Measurements from ENCODE around the gene MAP3K5.
A peak's percentile ranks its signal among the peaks of the same experiment; 100 is the strongest.
"Not testable (repeated sequence)": the region's sequence is repeated elsewhere in the genome, so short reads cannot be mapped to it uniquely, and the experiment has no call there.

The MAP3K5 gene

DNA sequence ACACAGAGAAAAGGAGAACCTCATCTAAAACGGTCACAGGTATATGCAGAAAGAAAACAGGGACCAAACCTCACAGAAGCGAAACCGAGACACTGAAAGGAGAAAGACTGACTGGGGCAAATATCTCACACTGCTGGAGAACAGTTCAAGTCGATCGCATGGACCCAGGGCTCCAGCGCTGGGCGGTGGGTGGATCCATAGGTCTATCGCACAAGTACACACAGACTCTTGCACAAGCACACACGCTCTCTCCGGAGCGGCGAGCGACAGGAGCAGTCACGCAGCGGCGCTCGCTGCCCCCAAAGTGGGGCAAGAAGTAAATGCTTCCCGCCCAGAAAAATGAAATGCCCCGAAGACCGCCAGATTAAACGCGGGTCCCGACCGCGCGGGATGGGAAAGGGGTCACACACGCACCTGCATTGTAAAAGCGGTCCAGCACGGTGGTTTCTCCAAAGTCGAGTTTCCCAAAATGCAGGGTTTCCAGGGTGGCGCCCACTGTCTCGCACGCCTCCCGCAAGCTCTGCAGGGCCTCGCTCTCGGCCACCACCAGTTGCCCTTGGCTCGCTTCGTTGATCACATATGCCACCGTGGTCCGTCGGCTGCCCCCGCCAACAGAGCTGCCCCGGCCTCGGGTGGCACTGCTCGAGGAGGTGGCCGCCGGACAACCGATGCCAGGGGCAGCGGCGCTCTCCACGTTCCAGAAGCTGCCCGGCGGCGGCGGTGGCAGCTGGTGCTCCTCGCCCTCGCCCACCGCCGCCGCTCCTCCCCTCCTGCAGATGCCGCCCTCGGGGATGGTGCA, 782 bp downstream of the MAP3K5 start:
- DNase-seq (ENCODE audit: low read depth) = peak; percentile 58
- H3K4me3 ChIP-seq (ENCODE audit: low read length) = peak overlapping the region; percentile 86
- TF ChIP-seq, protein P1, sequence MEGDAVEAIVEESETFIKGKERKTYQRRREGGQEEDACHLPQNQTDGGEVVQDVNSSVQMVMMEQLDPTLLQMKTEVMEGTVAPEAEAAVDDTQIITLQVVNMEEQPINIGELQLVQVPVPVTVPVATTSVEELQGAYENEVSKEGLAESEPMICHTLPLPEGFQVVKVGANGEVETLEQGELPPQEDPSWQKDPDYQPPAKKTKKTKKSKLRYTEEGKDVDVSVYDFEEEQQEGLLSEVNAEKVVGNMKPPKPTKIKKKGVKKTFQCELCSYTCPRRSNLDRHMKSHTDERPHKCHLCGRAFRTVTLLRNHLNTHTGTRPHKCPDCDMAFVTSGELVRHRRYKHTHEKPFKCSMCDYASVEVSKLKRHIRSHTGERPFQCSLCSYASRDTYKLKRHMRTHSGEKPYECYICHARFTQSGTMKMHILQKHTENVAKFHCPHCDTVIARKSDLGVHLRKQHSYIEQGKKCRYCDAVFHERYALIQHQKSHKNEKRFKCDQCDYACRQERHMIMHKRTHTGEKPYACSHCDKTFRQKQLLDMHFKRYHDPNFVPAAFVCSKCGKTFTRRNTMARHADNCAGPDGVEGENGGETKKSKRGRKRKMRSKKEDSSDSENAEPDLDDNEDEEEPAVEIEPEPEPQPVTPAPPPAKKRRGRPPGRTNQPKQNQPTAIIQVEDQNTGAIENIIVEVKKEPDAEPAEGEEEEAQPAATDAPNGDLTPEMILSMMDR (IDR thresholded peaks at IDR 0.05; ENCODE audit: insufficient read depth, low read depth, low read length, missing control alignments) = no peak

- TF ChIP-seq, protein P1 (IDR thresholded peaks at IDR 0.05; ENCODE audit: insufficient read depth, low read depth, low read length, missing control alignments) = no peak
- no peak for DNase-seq (ENCODE audit: low read depth)
- H3K4me3 ChIP-seq (ENCODE audit: low read length) = peak overlapping the region; percentile 86
Observed at GRCh38 chr6:136790411-136791295, 1.6 kb downstream of the MAP3K5 start.

- H3K4me3 ChIP-seq (ENCODE audit: low read length); DNase-seq (ENCODE audit: low read depth): not testable (repeated sequence)
Observed at GRCh38 chr6:136789440-136789839, 2.8 kb downstream of the MAP3K5 start.

DNA sequence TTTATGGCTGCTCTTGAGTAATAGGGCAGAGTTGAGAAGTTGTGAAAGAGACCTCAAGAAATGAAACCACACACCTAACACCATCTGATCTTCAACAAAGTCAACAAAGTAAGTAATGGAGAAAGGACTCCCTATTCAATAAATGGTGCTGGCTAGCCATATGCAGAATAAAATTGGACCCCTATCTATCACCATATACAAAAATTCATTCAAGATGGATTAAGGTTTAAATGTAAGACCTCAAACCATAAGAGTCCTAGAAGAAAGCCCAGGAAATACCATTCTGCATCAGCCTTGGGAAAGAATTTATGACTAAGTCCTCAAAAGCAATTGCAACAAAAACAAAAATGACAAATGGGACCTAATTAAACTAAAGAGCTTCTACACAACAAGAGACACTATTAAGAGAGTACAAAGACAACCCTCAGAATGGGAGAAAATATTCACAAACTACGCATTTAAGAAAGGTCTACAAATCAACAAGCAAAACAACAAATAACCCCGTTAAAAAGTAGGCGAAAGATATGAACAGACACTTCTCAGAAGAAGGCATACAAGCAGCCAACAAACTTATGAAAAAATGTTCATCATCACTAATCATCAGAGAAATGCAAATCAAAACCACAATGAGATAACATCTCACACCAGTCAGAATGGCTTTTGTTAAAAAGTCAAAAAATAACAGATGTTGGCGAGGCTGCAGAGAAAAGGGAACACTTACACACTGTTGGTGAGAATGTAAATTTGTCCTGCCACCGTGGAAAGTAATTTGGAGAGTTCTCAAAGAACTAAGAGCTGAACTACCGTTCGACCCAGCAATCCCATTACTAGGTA, 4.0 kb downstream of the MAP3K5 start:
- peak; percentile 77 for DNase-seq (ENCODE audit: low read depth)

DNA sequence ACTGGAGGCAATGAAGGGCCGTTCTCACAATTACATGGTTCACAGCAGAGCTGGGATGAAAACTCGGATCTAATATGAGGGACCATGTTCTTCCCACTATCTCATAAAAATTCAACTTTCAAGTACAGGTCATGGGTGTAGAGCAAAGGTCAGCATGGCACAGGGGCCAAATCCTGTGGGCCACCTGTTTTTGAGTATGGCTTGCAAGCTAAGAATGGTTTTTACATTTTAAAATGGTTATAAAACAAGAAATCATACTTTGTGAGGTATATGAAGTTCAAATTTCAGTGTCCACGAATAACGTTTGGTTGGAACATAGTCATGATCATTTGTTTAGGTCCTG, 4.6 kb downstream of the MAP3K5 start:
- H3K4me3 ChIP-seq (ENCODE audit: low read length) = no peak overlapping the region
- DNase-seq (ENCODE audit: low read depth) = no peak
- TF ChIP-seq, protein P1 (IDR thresholded peaks at IDR 0.05; ENCODE audit: insufficient read depth, low read depth, low read length, missing control alignments) = no peak

More for the DNA sequence above, 4.0 kb downstream of the MAP3K5 start:
- TF ChIP-seq, protein P1 (IDR thresholded peaks at IDR 0.05; ENCODE audit: insufficient read depth, low read depth, low read length, missing control alignments) = no peak
- no peak overlapping the region for H3K4me3 ChIP-seq (ENCODE audit: low read length)

DNA sequence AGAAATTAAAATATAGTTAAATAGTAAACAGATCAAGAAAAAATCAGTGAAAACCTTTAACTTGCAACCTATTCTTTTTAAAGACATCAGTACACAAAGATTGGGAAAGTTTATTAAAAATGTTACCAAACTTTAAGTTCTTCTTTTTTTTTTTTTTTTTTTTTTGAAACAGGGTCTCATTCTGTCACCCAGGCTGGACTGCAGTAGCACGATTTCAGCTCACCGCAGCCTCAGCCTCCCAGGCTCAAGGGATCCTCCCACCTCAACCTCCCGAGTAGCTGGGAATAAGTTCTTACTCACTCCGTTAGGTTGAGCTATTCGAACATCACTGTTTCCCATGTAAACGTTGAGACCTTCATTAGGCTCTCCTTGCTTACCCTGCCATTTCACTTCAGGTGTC, 5.6 kb downstream of the MAP3K5 start:
- H3K4me3 ChIP-seq (ENCODE audit: low read length) = no peak overlapping the region
- TF ChIP-seq, protein P1 (IDR thresholded peaks at IDR 0.05; ENCODE audit: insufficient read depth, low read depth, low read length, missing control alignments) = no peak
- DNase-seq (ENCODE audit: low read depth) = no peak
